ENCODE measurements around the gene NFIC.
A peak's percentile ranks its signal among the peaks of the same experiment; 100 is the strongest.
"Not testable (repeated sequence)": the region's sequence is repeated elsewhere in the genome, so short reads cannot be mapped to it uniquely, and the experiment has no call there.

Gene NFIC

GRCh38 chr19:3491396-3492119, 125.2 kb downstream of the NFIC start:
- no peak for DNase-seq (ENCODE audit: low read depth in 3 of 3)

GRCh38 chr19:3492131-3492839, 125.9 kb downstream of the NFIC start:
- no peak for DNase-seq (ENCODE audit: low read depth in 3 of 3)

GRCh38 chr19:3492919-3493318, 126.5 kb downstream of the NFIC start:
- DNase-seq (ENCODE audit: low read depth in 3 of 3), result no peak

- DNase-seq (ENCODE audit: low read depth in 3 of 3), result no peak
Observed at GRCh38 chr19:3493651-3494050, 127.3 kb downstream of the NFIC start.

- DNase-seq (ENCODE audit: low read depth in 3 of 3), result no peak
Observed at GRCh38 chr19:3494051-3494450, 127.7 kb downstream of the NFIC start.

GRCh38 chr19:3494559-3494958, 128.2 kb downstream of the NFIC start:
- peak; percentile 28 to 67 (median 43) for DNase-seq (ENCODE audit: low read depth in 3 of 3)

- no peak for DNase-seq (ENCODE audit: low read depth in 3 of 3)
Observed at GRCh38 chr19:3496392-3497273, 130.2 kb downstream of the NFIC start.

GRCh38 chr19:3497757-3498520, 131.6 kb downstream of the NFIC start:
- DNase-seq (ENCODE audit: low read depth in 3 of 3), result no peak

- DNase-seq (ENCODE audit: low read depth in 3 of 3), result no peak
Observed at GRCh38 chr19:3499738-3500428, 133.5 kb downstream of the NFIC start.

GRCh38 chr19:3500429-3501101, 134.2 kb downstream of the NFIC start, which contains the start of gene DOHH:
Gene DOHH (minus strand): TSS chr19:3500674. CDS start chr19:3496814, 3,860 bp downstream.
- DNase-seq (ENCODE audit: low read depth in 3 of 3), result peak; percentile 92 to 97 (median 95)

- no peak for DNase-seq (ENCODE audit: low read depth in 3 of 3)
Observed at GRCh38 chr19:3501780-3502179, 135.4 kb downstream of the NFIC start.

GRCh38 chr19:3503036-3503572, 136.7 kb downstream of the NFIC start:
- DNase-seq (ENCODE audit: low read depth in 3 of 3), result no peak

- DNase-seq (ENCODE audit: low read depth in 3 of 3), result no peak
Observed at GRCh38 chr19:3504735-3505134, 138.4 kb downstream of the NFIC start.

- DNase-seq (ENCODE audit: low read depth in 3 of 3), result peak; percentile 99
Observed at GRCh38 chr19:3505598-3506383, 139.4 kb downstream of the NFIC start, which contains the start of gene FZR1. Gene FZR1 (plus strand): TSS chr19:3506311. CDS start chr19:3522990, 16,679 bp downstream.

GRCh38 chr19:3506384-3507340, 140.3 kb downstream of the NFIC start:
- DNase-seq (ENCODE audit: low read depth in 3 of 3), result peak in 1 of 3 experiments; percentile 13

GRCh38 chr19:3507371-3508120, 141.2 kb downstream of the NFIC start:
- DNase-seq (ENCODE audit: low read depth in 3 of 3), result peak in 1 of 3 experiments; percentile 45

- DNase-seq (ENCODE audit: low read depth in 3 of 3), result not testable (repeated sequence)
Observed at GRCh38 chr19:3508121-3508661, 141.8 kb downstream of the NFIC start.
